Activated CD4-positive, alpha-beta memory T cell treated with anti-CD3 and anti-CD28 coated beads, Interleukin-2, amount 10 ng/mL, durations not matched to agents 7 days and 5 days (primary cell): ENCODE data around the gene WDR87. TPM values are rescaled to one million over a fixed set of nuclear protein-coding genes. Genes with fewer than 3 reads are reported as not detected.

Experiments used
- CTCF ChIA-PET: fragments of 350-600 bp; sonication (Branson Sonifier 250); formaldehyde crosslinking; loops from one replicate; lab custom pipeline; 2021; ENCODE audit warnings: antibody characterized with exemption, inconsistent platforms; lab: Charles Lee
- POLR2A ChIA-PET: fragments of 350-600 bp; sonication (Branson Sonifier 250); formaldehyde crosslinking; loops from one replicate; lab custom pipeline; 2021; ENCODE audit warnings: antibody characterized with exemption; lab: Charles Lee
- DNase-seq: peaks from one replicate; pipeline ENCODE4 v3.0.0-alpha.2; 2020
- H3K27ac Mint-ChIP-seq: one replicate; pipeline ENCODE4 v1.8.0; 2021; ENCODE audit warnings: mild to moderate bottlenecking, mixed read lengths
- H3K27me3 Mint-ChIP-seq: one replicate; pipeline ENCODE4 v1.8.0; 2021; ENCODE audit warnings: mixed read lengths
- H3K36me3 Mint-ChIP-seq: one replicate; pipeline ENCODE4 v1.8.0; 2021; ENCODE audit warnings: low read depth, mixed read lengths
- H3K4me1 Mint-ChIP-seq: one replicate; pipeline ENCODE4 v1.8.0; 2021; ENCODE audit warnings: mixed read lengths
- H3K4me3 Mint-ChIP-seq: one replicate; pipeline ENCODE4 v1.8.0; 2021; ENCODE audit warnings: mild to moderate bottlenecking, mixed read lengths
- H3K9me3 Mint-ChIP-seq: one replicate; pipeline ENCODE4 v1.8.0; 2021; ENCODE audit warnings: mixed read lengths
- total RNA-seq, 2 experiments: library from RNA; stranded (reverse); gene quantifications; one replicate each; pipeline ENCODE4 v1.2.3, GENCODE V29; 2021

The WDR87 gene
- total RNA-seq, 2 experiments from 2014 or later, result not detected

- Mint-ChIP-seq H3K9me3 (peaks cover 12% of the 10 kb centered on the region), H3K4me3 (no peak overlapping the region), H3K27me3 (no peaks in the 10 kb centered on the region), H3K27ac (no peak overlapping the region), H3K36me3 (no peaks in the 10 kb centered on the region), H3K4me1 (no peaks in the 10 kb centered on the region)
- POLR2A ChIA-PET, result no interaction called here
- DNase-seq, result no peak
- CTCF ChIA-PET, result no interaction called here
Measured at GRCh38 chr19:37855098-37855497, 51.3 kb downstream of the WDR87 start.

- CTCF ChIA-PET, result no interaction called here
- Mint-ChIP-seq H3K27ac (no peak overlapping the region), H3K4me1 (no peaks in the 10 kb centered on the region), H3K4me3 (no peak overlapping the region), H3K9me3 (peaks cover 9% of the 10 kb centered on the region), H3K36me3 (no peaks in the 10 kb centered on the region), H3K27me3 (no peaks in the 10 kb centered on the region)
- POLR2A ChIA-PET, result no interaction called here
- DNase-seq, result no peak
Measured at GRCh38 chr19:37845932-37846331, 60.5 kb downstream of the WDR87 start.

Other genes starting within 250 kb of the WDR87 start
- 1 to 10 TPM; 4.0 to 5.1 TPM for gene ZNF607, start 186.8 kb downstream of the WDR87 start, total RNA-seq
- gene ZNF573, start 127.0 kb downstream of the WDR87 start, total RNA-seq, result 1 to 10 TPM; 6.0 to 6.5 TPM
- gene SIPA1L3, start 614 bp upstream of the WDR87 start, total RNA-seq, result 10 to 100 TPM; 13.6 to 15.2 TPM